ENCODE results near the gene CLEC3A. TPM values are rescaled to one million over a fixed set of nuclear protein-coding genes. Genes with fewer than 3 reads are reported as not detected.

Gene CLEC3A
- not detected for total RNA-seq
- polyA plus RNA-seq: not detected
- not detected for total RNA-seq

GRCh38 chr16:78022347-78023060 lies at the start of gene CLEC3A:
CLEC3A (plus strand) TSS chr16:78022548; CDS start chr16:78022627, 79 bp downstream.
- no peak within 1 kb of the TSS for H3K4me3 Mint-ChIP-seq
- ChIA-PET POLR2A (no interaction called here), CTCF (interaction anchor here (0.7 kb wide), 1 partner anchor 1524 kb away, joined by 4 read pairs; no protein-coding TSS in a partner anchor)
- H3K4me1 ChIP-seq (ENCODE audit: control insufficient read depth in 2 of 2, insufficient read depth in 2 of 2, low read length in 2 of 2): no peaks in the 10 kb centered on the region
- no peaks in the 10 kb centered on the region for H3K36me3 Mint-ChIP-seq
- H3K27ac Mint-ChIP-seq: no peak within 1 kb of the TSS
- no peaks in the 10 kb centered on the region for H3K4me1 Mint-ChIP-seq
- no peaks in the 10 kb centered on the region for H3K9me3 ChIP-seq (ENCODE audit: control insufficient read depth in 2 of 3, low read length in 3 of 3)
- no peaks in the 10 kb centered on the region for H3K36me3 ChIP-seq (ENCODE audit: control insufficient read depth in 2 of 3, insufficient read depth in 3 of 3, low read length in 3 of 3)
- no peaks in the 10 kb centered on the region for H3K27me3 ChIP-seq (ENCODE audit: control insufficient read depth in 2 of 2, insufficient read depth in 2 of 2, low read length in 2 of 2)
- intact Hi-C loops (cut with micrococcal nuclease): no loop called here
- peaks cover 8 to 30% (median 25%) of the 10 kb centered on the region in 5 donors for H3K27me3 Mint-ChIP-seq
- ATAC-seq (no peak), DNase-seq (no peak)
- peaks cover 0 to 2% (median 0%) of the 10 kb centered on the region in 11 donors for H3K9me3 Mint-ChIP-seq
- H3K4me3 ChIP-seq (ENCODE audit: low read length): no peak within 1 kb of the TSS
- no peak within 1 kb of the TSS for H3K27ac ChIP-seq (ENCODE audit: low read depth, low read length)

GRCh38 chr16:77974883-77975282 lies 47.5 kb upstream of the CLEC3A start:
- Mint-ChIP-seq H3K4me3 (no peak overlapping the region), H3K4me1 (no peaks in the 10 kb centered on the region), H3K9me3 (peaks cover 0 to 2% (median 0%) of the 10 kb centered on the region in 11 donors), H3K36me3 (no peaks in the 10 kb centered on the region), H3K27me3 (peaks cover 0 to 23% (median 13%) of the 10 kb centered on the region in 5 donors), H3K27ac (no peak overlapping the region)
- POLR2A ChIA-PET: no interaction called here
- CTCF ChIA-PET: interaction anchor here (1.0 to 1.5 kb wide), 2 partner anchors 298 to 300 kb away, joined by 3 to 4 read pairs; no protein-coding TSS in a partner anchor
- intact Hi-C loops (cut with micrococcal nuclease): loop anchor here (5.0 kb wide), 1 partner anchor 738 kb away; no protein-coding TSS in a partner anchor
- Histone ChIP-seq H3K9me3 (ENCODE audit: control insufficient read depth in 2 of 3, low read length in 3 of 3) (no peaks in the 10 kb centered on the region), H3K36me3 (ENCODE audit: control insufficient read depth in 2 of 3, insufficient read depth in 3 of 3, low read length in 3 of 3) (no peaks in the 10 kb centered on the region), H3K27me3 (ENCODE audit: control insufficient read depth in 2 of 2, insufficient read depth in 2 of 2, low read length in 2 of 2) (no peaks in the 10 kb centered on the region), H3K4me3 (ENCODE audit: low read length) (no peak overlapping the region), H3K4me1 (ENCODE audit: control insufficient read depth in 2 of 2, insufficient read depth in 2 of 2, low read length in 2 of 2) (no peaks in the 10 kb centered on the region), H3K27ac (ENCODE audit: low read depth, low read length) (no peak overlapping the region)
- ATAC-seq (no peak), DNase-seq (no peak)

- Mint-ChIP-seq H3K27ac (no peak overlapping the region), H3K36me3 (no peaks in the 10 kb centered on the region), H3K27me3 (peaks cover 0 to 23% (median 13%) of the 10 kb centered on the region in 5 donors), H3K4me3 (no peak overlapping the region), H3K9me3 (peaks cover 0 to 2% (median 0%) of the 10 kb centered on the region in 11 donors), H3K4me1 (no peaks in the 10 kb centered on the region)
- no peaks in the 10 kb centered on the region for H3K36me3 ChIP-seq (ENCODE audit: control insufficient read depth in 2 of 3, insufficient read depth in 3 of 3, low read length in 3 of 3)
- H3K4me1 ChIP-seq (ENCODE audit: control insufficient read depth in 2 of 2, insufficient read depth in 2 of 2, low read length in 2 of 2): no peaks in the 10 kb centered on the region
- ChIA-PET POLR2A (no interaction called here), CTCF (no interaction called here)
- ATAC-seq (no peak), DNase-seq (no peak)
- H3K27me3 ChIP-seq (ENCODE audit: control insufficient read depth in 2 of 2, insufficient read depth in 2 of 2, low read length in 2 of 2): no peaks in the 10 kb centered on the region
- no peak overlapping the region for H3K27ac ChIP-seq (ENCODE audit: low read depth, low read length)
- intact Hi-C loops (cut with micrococcal nuclease): no loop called here
- H3K9me3 ChIP-seq (ENCODE audit: control insufficient read depth in 2 of 3, low read length in 3 of 3): no peaks in the 10 kb centered on the region
- no peak overlapping the region for H3K4me3 ChIP-seq (ENCODE audit: low read length)
Observed at GRCh38 chr16:77975942-77976341, 46.4 kb upstream of the CLEC3A start.

GRCh38 chr16:77977339-77977738 lies 45.0 kb upstream of the CLEC3A start:
- DNase-seq: no peak
- peaks cover 0 to 23% (median 10%) of the 10 kb centered on the region in 5 donors for H3K27me3 Mint-ChIP-seq
- Histone ChIP-seq H3K4me3 (ENCODE audit: low read length) (no peak overlapping the region), H3K27me3 (ENCODE audit: control insufficient read depth in 2 of 2, insufficient read depth in 2 of 2, low read length in 2 of 2) (no peaks in the 10 kb centered on the region), H3K36me3 (ENCODE audit: control insufficient read depth in 2 of 3, insufficient read depth in 3 of 3, low read length in 3 of 3) (no peaks in the 10 kb centered on the region), H3K4me1 (ENCODE audit: control insufficient read depth in 2 of 2, insufficient read depth in 2 of 2, low read length in 2 of 2) (no peaks in the 10 kb centered on the region), H3K27ac (ENCODE audit: low read depth, low read length) (no peak overlapping the region), H3K9me3 (ENCODE audit: control insufficient read depth in 2 of 3, low read length in 3 of 3) (no peaks in the 10 kb centered on the region)
- no peak for ATAC-seq
- no peak overlapping the region for H3K27ac Mint-ChIP-seq
- peaks cover 0 to 2% (median 0%) of the 10 kb centered on the region in 11 donors for H3K9me3 Mint-ChIP-seq
- no peaks in the 10 kb centered on the region for H3K4me1 Mint-ChIP-seq
- ChIA-PET CTCF (interaction anchor here (0.7 kb wide), 1 partner anchor 27 kb away, joined by 3 read pairs; no protein-coding TSS in a partner anchor), POLR2A (no interaction called here)
- intact Hi-C loops (cut with micrococcal nuclease): no loop called here
- H3K4me3 Mint-ChIP-seq: no peak overlapping the region
- H3K36me3 Mint-ChIP-seq: no peaks in the 10 kb centered on the region

- no peaks in the 10 kb centered on the region for H3K27me3 ChIP-seq (ENCODE audit: control insufficient read depth in 2 of 2, insufficient read depth in 2 of 2, low read length in 2 of 2)
- intact Hi-C loops (cut with micrococcal nuclease): loop anchor here in 1 of 2 donors (5.0 kb wide), 1 partner anchor 203 kb away; no protein-coding TSS in a partner anchor
Observed at GRCh38 chr16:77985111-77985510, 37.2 kb upstream of the CLEC3A start.

GRCh38 chr16:77986011-77986740 lies 36.2 kb upstream of the CLEC3A start:
- DNase-seq: no peak
- Mint-ChIP-seq H3K36me3 (no peaks in the 10 kb centered on the region), H3K27ac (no peak overlapping the region), H3K4me1 (no peaks in the 10 kb centered on the region), H3K4me3 (no peak overlapping the region), H3K9me3 (no peaks in the 10 kb centered on the region), H3K27me3 (peaks cover 0 to 36% (median 15%) of the 10 kb centered on the region in 5 donors)
- Histone ChIP-seq H3K27me3 (ENCODE audit: control insufficient read depth in 2 of 2, insufficient read depth in 2 of 2, low read length in 2 of 2) (no peaks in the 10 kb centered on the region), H3K4me1 (ENCODE audit: control insufficient read depth in 2 of 2, insufficient read depth in 2 of 2, low read length in 2 of 2) (no peaks in the 10 kb centered on the region), H3K9me3 (ENCODE audit: control insufficient read depth in 2 of 3, low read length in 3 of 3) (no peaks in the 10 kb centered on the region), H3K4me3 (ENCODE audit: low read length) (no peak overlapping the region), H3K27ac (ENCODE audit: low read depth, low read length) (no peak overlapping the region), H3K36me3 (ENCODE audit: control insufficient read depth in 2 of 3, insufficient read depth in 3 of 3, low read length in 3 of 3) (no peaks in the 10 kb centered on the region)
- intact Hi-C loops (cut with micrococcal nuclease): loop anchor here in 1 of 2 donors (5.0 kb wide), 1 partner anchor 204 kb away; no protein-coding TSS in a partner anchor
- ChIA-PET CTCF (no interaction called here), POLR2A (no interaction called here)
- ATAC-seq: no peak

More at GRCh38 chr16:77985111-77985510, 37.2 kb upstream of the CLEC3A start:
- DNase-seq (no peak), ATAC-seq (no peak)
- no peaks in the 10 kb centered on the region for H3K36me3 ChIP-seq (ENCODE audit: control insufficient read depth in 2 of 3, insufficient read depth in 3 of 3, low read length in 3 of 3)
- H3K4me1 Mint-ChIP-seq: no peaks in the 10 kb centered on the region
- no peak overlapping the region for H3K27ac Mint-ChIP-seq
- no peak overlapping the region for H3K4me3 ChIP-seq (ENCODE audit: low read length)
- no peak overlapping the region for H3K27ac ChIP-seq (ENCODE audit: low read depth, low read length)
- ChIA-PET CTCF (no interaction called here), POLR2A (no interaction called here)
- no peaks in the 10 kb centered on the region for H3K36me3 Mint-ChIP-seq
- peaks cover 0 to 31% (median 15%) of the 10 kb centered on the region in 5 donors for H3K27me3 Mint-ChIP-seq
- no peak overlapping the region for H3K4me3 Mint-ChIP-seq
- no peaks in the 10 kb centered on the region for H3K4me1 ChIP-seq (ENCODE audit: control insufficient read depth in 2 of 2, insufficient read depth in 2 of 2, low read length in 2 of 2)
- no peaks in the 10 kb centered on the region for H3K9me3 Mint-ChIP-seq
- H3K9me3 ChIP-seq (ENCODE audit: control insufficient read depth in 2 of 3, low read length in 3 of 3): no peaks in the 10 kb centered on the region
